Stimulated activated CD8-positive, alpha-beta memory T cell treated with anti-CD3 and anti-CD28 coated beads, Interleukin-4, amount 100 ng/mL, for 24 hours (primary cell): ENCODE measurements around the gene SLIT3.

Source experiments
- DNase-seq: peaks from one replicate; pipeline ENCODE4 v3.0.0-alpha.2; 2020; ENCODE audit warnings: low read depth

The SLIT3 gene

GRCh38 chr5:169265888-169266287, 35.1 kb downstream of the SLIT3 start:
- DNase-seq, result no peak

GRCh38 chr5:169263591-169263990, 37.3 kb downstream of the SLIT3 start:
- DNase-seq, result no peak

GRCh38 chr5:169260896-169261569, 39.9 kb downstream of the SLIT3 start:
- no peak for DNase-seq

- no peak for DNase-seq
Measured at GRCh38 chr5:169258372-169259000, 42.5 kb downstream of the SLIT3 start.

GRCh38 chr5:169256191-169256590, 44.7 kb downstream of the SLIT3 start:
- DNase-seq, result no peak

- DNase-seq, result no peak
Measured at GRCh38 chr5:169253071-169253470, 47.9 kb downstream of the SLIT3 start.

- no peak for DNase-seq
Measured at GRCh38 chr5:169251333-169252084, 49.4 kb downstream of the SLIT3 start.

GRCh38 chr5:169250887-169251286, 50.1 kb downstream of the SLIT3 start:
- DNase-seq, result no peak

- DNase-seq, result no peak
Measured at GRCh38 chr5:169248996-169249395, 51.9 kb downstream of the SLIT3 start.

GRCh38 chr5:169248550-169248949, 52.4 kb downstream of the SLIT3 start:
- no peak for DNase-seq

- DNase-seq, result no peak
Measured at GRCh38 chr5:169244812-169245211, 56.1 kb downstream of the SLIT3 start.

- no peak for DNase-seq
Measured at GRCh38 chr5:169243651-169244422, 57.1 kb downstream of the SLIT3 start.

- no peak for DNase-seq
Measured at GRCh38 chr5:169242849-169243186, 58.1 kb downstream of the SLIT3 start.

- no peak for DNase-seq
Measured at GRCh38 chr5:169242175-169242848, 58.6 kb downstream of the SLIT3 start.

GRCh38 chr5:169229342-169229892, 71.5 kb downstream of the SLIT3 start:
- no peak for DNase-seq

GRCh38 chr5:169226895-169227294, 74.0 kb downstream of the SLIT3 start:
- DNase-seq, result no peak

- no peak for DNase-seq
Measured at GRCh38 chr5:169225830-169226356, 75.0 kb downstream of the SLIT3 start.

GRCh38 chr5:169223595-169223953, 77.4 kb downstream of the SLIT3 start:
- no peak for DNase-seq

GRCh38 chr5:169222934-169223594, 77.9 kb downstream of the SLIT3 start:
- DNase-seq, result no peak

- DNase-seq, result no peak
Measured at GRCh38 chr5:169221519-169221918, 79.4 kb downstream of the SLIT3 start.

- no peak for DNase-seq
Measured at GRCh38 chr5:169219961-169220360, 81.0 kb downstream of the SLIT3 start.
